22Rv1 (cell line): ENCODE results near the gene FKBP1A.

Experiments used
- CTCF ChIP-seq: fragments of 450-650 bp; IDR thresholded peaks from 2 replicates; pipeline ENCODE4 v1.5.1; 2017; ENCODE audit warnings: mild to moderate bottlenecking
- ZFX ChIP-seq: fragments of 450-650 bp; IDR thresholded peaks from 2 replicates; pipeline ENCODE4 v1.6.1; 2017; ENCODE audit warnings: antibody characterized with exemption, borderline replicate concordance

GRCh38 chr20:1375515-1375914 is 17.3 kb downstream of the FKBP1A start:
- no peak for TF ChIP-seq CTCF
- TF ChIP-seq ZFX = no peak
